Ovary (tissue), 9 donors: ENCODE results near the gene NBEA. TPM values are rescaled to one million over a fixed set of nuclear protein-coding genes. Genes with fewer than 3 reads are reported as not detected.
A peak's percentile ranks its signal among the peaks of the same experiment; 100 is the strongest.

Experiments
- DNase-seq, 5 donors: peaks; one replicate each; pipeline ENCODE4 v3.0.0-alpha.2; 2019 to 2020
- H3K27ac ChIP-seq, 2 donors: fragments of 200-600 bp; one replicate each; pipeline versions ENCODE4 v1.5.1 to v1.8.0; 2019 to 2022
- H3K27me3 ChIP-seq: fragments of 200-600 bp; one replicate; pipeline ENCODE4 v1.8.0; 2022
- H3K36me3 ChIP-seq: fragments of 200-600 bp; sonication (generic); one replicate; pipeline ENCODE4 v1.5.1; 2019
- H3K4me1 ChIP-seq: one replicate; pipeline ENCODE4 v1.8.1; 2013; ENCODE audit warnings: mild to moderate bottlenecking, moderate library complexity; ENCODE audit not compliant: insufficient read depth
- H3K4me3 ChIP-seq: fragments of 200-600 bp; sonication (generic); one replicate; pipeline ENCODE4 v1.5.1; 2017
- H3K9me3 ChIP-seq, 2 donors: fragments of 200-600 bp in 1 of 2; sonication (generic) in 1 of 2; one replicate each; pipeline versions ENCODE4 v1.5.1 to v1.8.1; 2013 to 2019; ENCODE audit warnings: mild to moderate bottlenecking in 1 of 2, moderate library complexity in 1 of 2
- CTCF ChIP-seq, 3 donors: fragments of 450-650 bp in 2 of 3; fragments of 200-600 bp in 1 of 3; IDR thresholded peaks; one replicate each; pipeline versions ENCODE4 v1.5.1 to v1.8.0; 2016 to 2022; ENCODE audit warnings: antibody characterized with exemption in 3 of 3, mild to moderate bottlenecking in 1 of 3
- EP300 ChIP-seq: sonication (generic); formaldehyde crosslinking; IDR thresholded peaks from one replicate; pipeline ENCODE4 v1.6.1; 2017; ENCODE audit warnings: antibody characterized with exemption
- POLR2A ChIP-seq: fragments of 450-650 bp; IDR thresholded peaks from one replicate; pipeline ENCODE4 v1.6.1; 2017; ENCODE audit warnings: antibody characterized with exemption, mild to moderate bottlenecking, moderate library complexity
- WGBS, 3 donors: extraction: QIAGEN DNeasy Blood & Tissue Kit in 1 of 3; methylation state at CpG; one replicate each; pipeline versions ENCODE4 v1.1.5 to v1.1.7; 2013 to 2017; 5-methylcytosine and 5-hydroxymethylcytosine counted together
- intact Hi-C, 4 donors: fragments of 100-400 bp; cut with DNase I; formaldehyde crosslinking; loops; one replicate each; pipeline versions ENCODE4 v1.11.0 to v1.15.1; 2022 to 2023
- polyA plus RNA-seq, 2 donors: library from polyadenylated mRNA; stranded (reverse); fragments of 200-250 nt in 1 of 2; fragments of 350-450 nt in 1 of 2; fragmentation: Illumina TruSeq in 1 of 2; extraction: RNeasy Lipid Tissue Mini Kit (QIAGEN cat#74804) in 1 of 2; gene quantifications; one replicate each; pipeline ENCODE4 v1.2.3, GENCODE V29; 2013 to 2014
- total RNA-seq, 7 donors: library from RNA; depleted of rRNA in 2 of 7; stranded (reverse); fragments of >200 nt in 2 of 7; fragmentation: NEBNext Ultra II Directional in 3 of 7; extraction: Animal tissue kit (Norgen Biotek cat#: 25700) in 3 of 7; gene quantifications; one replicate each; pipeline versions ENCODE4 v1.1.0 to v1.2.4, GENCODE V29; 2016 to 2023
- donor health status: DM: no; HTN: no; CAD: no; lungs with moderate emphysema.
- donor health status: DM: no; HTN: no; CAD: no.
- donor health status: Bipolar disorder and iron deficiency.
- donor health status: DM: yes; HTN: yes; CAD: no.
- donor health status: DM: no; HTN: no; CAD: no.
- donor health status: DM: yes; HTN: yes; CAD: no.

Gene NBEA
- total and polyA plus RNA-seq, 9 donors, result 5.8 to 18.9 (median 16.0) TPM

GRCh38 chr13:35716186-35716585, 774.1 kb downstream of the NBEA start:
- Histone ChIP-seq H3K4me3 (no peak overlapping the region), H3K27me3 (no peaks in the 10 kb centered on the region), H3K36me3 (no peaks in the 10 kb centered on the region), H3K27ac (no peak overlapping the region), H3K4me1 (no peaks in the 10 kb centered on the region), H3K9me3 (no peaks in the 10 kb centered on the region)
- intact Hi-C loops, result no loop called here
- DNase-seq, result no peak
- WGBS, 3 donors, result 38 to 46% (median 42%) methylated on average over 4 of the region's 4 CpGs
- TF ChIP-seq CTCF (IDR thresholded peaks at IDR 0.05), result no peak
- TF ChIP-seq EP300, result no peak
- TF ChIP-seq POLR2A, result no peak

GRCh38 chr13:35716729-35717128, 774.7 kb downstream of the NBEA start:
- no peaks in the 10 kb centered on the region for H3K36me3 ChIP-seq
- H3K27ac ChIP-seq, result no peak overlapping the region
- intact Hi-C loops, result no loop called here
- TF ChIP-seq POLR2A (no peak), EP300 (no peak), CTCF (IDR thresholded peaks at IDR 0.05) (no peak)
- no peaks in the 10 kb centered on the region for H3K4me1 ChIP-seq
- no peak for DNase-seq
- no peak overlapping the region for H3K4me3 ChIP-seq
- no peaks in the 10 kb centered on the region for H3K27me3 ChIP-seq
- H3K9me3 ChIP-seq, result no peaks in the 10 kb centered on the region
- WGBS, 3 donors, result 88 to 91% (median 90%) methylated on average over 14 to 15 of the region's 15 CpGs

- DNase-seq, result no peak
- H3K36me3 ChIP-seq, result no peaks in the 10 kb centered on the region
- no peak for TF ChIP-seq CTCF (IDR thresholded peaks at IDR 0.05)
- H3K27ac ChIP-seq, result no peak overlapping the region
- H3K4me1 ChIP-seq, result no peaks in the 10 kb centered on the region
- 68 to 78% (median 76%) methylated on average over 5 of the region's 5 CpGs for WGBS, 3 donors
- no peaks in the 10 kb centered on the region for H3K9me3 ChIP-seq
- no peaks in the 10 kb centered on the region for H3K27me3 ChIP-seq
- intact Hi-C loops, result no loop called here
- H3K4me3 ChIP-seq, result no peak overlapping the region
These were observed 776.0 kb downstream of the NBEA start for GRCh38 chr13:35718084-35718483.

GRCh38 chr13:35720290-35720689, 778.2 kb downstream of the NBEA start:
- Histone ChIP-seq H3K27me3 (no peaks in the 10 kb centered on the region), H3K4me1 (peaks cover 4% of the 10 kb centered on the region), H3K36me3 (no peaks in the 10 kb centered on the region), H3K27ac (no peak overlapping the region), H3K9me3 (no peaks in the 10 kb centered on the region), H3K4me3 (peak overlapping the region; percentile 13)
- 72 to 79% (median 79%) methylated on average over 5 of the region's 5 CpGs for WGBS, 3 donors
- intact Hi-C loops, result loop anchor here in 1 of 4 donors (5.0 kb wide), 1 partner anchor 1958 kb away; no protein-coding TSS in a partner anchor
- DNase-seq, result no peak
- TF ChIP-seq POLR2A (no peak), EP300 (no peak), CTCF (IDR thresholded peaks at IDR 0.05) (no peak)
